COLO829 (cell line): ENCODE measurements around the gene TGM3.

ENCODE experiments used
- DNase-seq: peaks from one replicate; pipeline ENCODE4 v3.0.0; 2012; ENCODE audit warnings: low spot score

Gene TGM3

DNA sequence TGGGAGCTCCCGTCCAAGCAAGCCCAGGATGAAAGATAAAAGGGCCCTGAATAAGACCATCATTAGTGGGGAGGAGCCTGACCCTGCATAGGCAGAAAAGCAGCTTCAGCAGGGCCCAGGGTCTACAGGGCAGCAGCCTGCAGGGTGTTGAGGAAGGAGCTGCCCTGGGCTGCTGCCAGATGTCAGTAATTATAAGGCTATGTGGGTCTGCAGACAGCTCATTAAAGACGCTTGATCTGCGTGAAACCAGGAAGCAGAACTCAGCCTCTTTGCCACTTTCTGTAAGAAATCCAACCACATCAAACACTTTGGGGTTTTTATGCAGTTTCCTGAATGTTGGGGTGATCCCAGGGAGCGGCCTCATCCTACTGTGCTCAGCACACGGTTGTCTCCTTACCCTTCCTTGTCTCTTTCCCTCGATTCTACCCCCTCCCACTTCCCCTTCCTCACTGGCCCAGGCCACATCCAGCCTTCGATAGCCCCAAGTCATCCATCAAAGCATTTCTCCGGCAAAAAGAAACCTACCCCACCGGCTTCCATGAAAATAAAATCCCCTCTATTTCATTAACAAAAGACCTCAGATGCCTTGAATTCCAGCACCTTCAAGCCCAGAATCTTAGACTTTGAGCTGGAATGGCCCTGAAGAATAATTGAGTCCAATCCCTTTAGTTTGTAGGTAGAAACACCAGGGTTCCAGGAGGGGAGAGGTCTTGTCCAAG is 83.9 kb downstream of the TGM3 start:
- no peak for DNase-seq

GRCh38 chr20:2380601-2381000 is 84.8 kb downstream of the TGM3 start, which contains the start of gene TGM6:
TGM6 (plus strand) TSS chr20:2380901; CDS start chr20:2380969, 68 bp downstream.
- DNase-seq = no peak

- DNase-seq = no peak
Measured at GRCh38 chr20:2381303-2381702, 85.5 kb downstream of the TGM3 start.

GRCh38 chr20:2382833-2383232 is 87.0 kb downstream of the TGM3 start:
- DNase-seq = peak; percentile 47

- DNase-seq = no peak
Measured at GRCh38 chr20:2385026-2385425, 89.2 kb downstream of the TGM3 start.

- DNase-seq = no peak
Measured at GRCh38 chr20:2385496-2385895, 89.7 kb downstream of the TGM3 start.

- peak; percentile 75 for DNase-seq
Measured at GRCh38 chr20:2386516-2387179, 90.8 kb downstream of the TGM3 start.

GRCh38 chr20:2387180-2387577 is 91.4 kb downstream of the TGM3 start:
- DNase-seq = peak; percentile 61

DNA sequence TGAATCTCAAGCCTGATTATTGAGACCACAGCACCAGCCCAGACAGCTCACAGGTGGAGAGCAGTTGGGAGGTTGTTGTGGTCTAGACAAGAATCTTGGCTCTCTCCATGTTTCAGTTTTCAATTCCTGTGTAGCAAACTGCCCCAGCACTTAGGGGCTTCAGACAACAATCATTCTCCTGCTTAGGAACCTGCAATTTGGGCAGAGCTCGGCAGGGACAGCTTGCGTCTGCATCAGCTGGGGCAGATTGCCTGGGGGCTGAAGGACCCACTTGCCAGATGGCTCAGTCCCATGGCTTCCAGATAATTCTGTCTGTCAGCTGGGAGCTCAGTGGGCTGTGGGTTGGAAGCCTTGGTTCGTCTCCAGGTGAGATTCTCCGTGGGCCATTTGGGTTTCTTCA is 91.8 kb downstream of the TGM3 start:
- no peak for DNase-seq
